ENCODE results near the gene SLC35F3. TPM values are rescaled to one million over a fixed set of nuclear protein-coding genes. Genes with fewer than 3 reads are reported as not detected.
"Not testable (repeated sequence)": the region's sequence is repeated elsewhere in the genome, so short reads cannot be mapped to it uniquely, and the experiment has no call there.

Gene SLC35F3
- polyA plus RNA-seq, 3 donors from 2014 or later = not detected

- H3K36me3 Mint-ChIP-seq = no peaks in the 10 kb centered on the region
- DNase-seq = no peak
- peaks cover 2 to 4% (median 3%) of the 10 kb centered on the region in 3 donors for H3K27me3 Mint-ChIP-seq (ENCODE audit: low read depth in 3 of 3)
- H3K27ac Mint-ChIP-seq = no peak overlapping the region
- no peaks in the 10 kb centered on the region for H3K4me1 Mint-ChIP-seq
- H3K9me3 Mint-ChIP-seq = no peaks in the 10 kb centered on the region
- H3K4me3 Mint-ChIP-seq = no peak overlapping the region
Measured at GRCh38 chr1:234168061-234168724, 263.7 kb downstream of the SLC35F3 start.

- no peaks in the 10 kb centered on the region for H3K4me1 Mint-ChIP-seq
- DNase-seq = no peak
Measured at GRCh38 chr1:234169161-234169849, 264.8 kb downstream of the SLC35F3 start.

GRCh38 chr1:234170067-234170466, 265.6 kb downstream of the SLC35F3 start:
- H3K27me3 Mint-ChIP-seq (ENCODE audit: low read depth in 3 of 3) = peaks cover 3 to 4% (median 4%) of the 10 kb centered on the region in 3 donors
- H3K27ac Mint-ChIP-seq = no peak overlapping the region
- no peaks in the 10 kb centered on the region for H3K9me3 Mint-ChIP-seq
- no peak overlapping the region for H3K4me3 Mint-ChIP-seq
- H3K36me3 Mint-ChIP-seq = no peaks in the 10 kb centered on the region
- DNase-seq = no peak
- no peaks in the 10 kb centered on the region for H3K4me1 Mint-ChIP-seq

More at GRCh38 chr1:234169161-234169849, 264.8 kb downstream of the SLC35F3 start:
- Mint-ChIP-seq H3K36me3 (no peaks in the 10 kb centered on the region), H3K4me3 (no peak overlapping the region), H3K27ac (no peak overlapping the region), H3K27me3 (ENCODE audit: low read depth in 3 of 3) (peaks cover 2 to 4% (median 3%) of the 10 kb centered on the region in 3 donors), H3K9me3 (no peaks in the 10 kb centered on the region)

- DNase-seq = no peak
- Mint-ChIP-seq H3K9me3 (no peaks in the 10 kb centered on the region), H3K4me1 (no peaks in the 10 kb centered on the region), H3K27me3 (ENCODE audit: low read depth in 3 of 3) (peaks cover 3 to 5% (median 3%) of the 10 kb centered on the region in 3 donors), H3K36me3 (no peaks in the 10 kb centered on the region), H3K4me3 (no peak overlapping the region), H3K27ac (no peak overlapping the region)
Measured at GRCh38 chr1:234170622-234171021, 266.1 kb downstream of the SLC35F3 start.

GRCh38 chr1:234173968-234174367, 269.5 kb downstream of the SLC35F3 start:
- Mint-ChIP-seq H3K9me3 (peaks cover 0 to 2% (median 0%) of the 10 kb centered on the region in 6 donors), H3K4me3 (no peak overlapping the region), H3K27ac (no peak overlapping the region), H3K4me1 (no peaks in the 10 kb centered on the region), H3K36me3 (no peaks in the 10 kb centered on the region), H3K27me3 (ENCODE audit: low read depth in 3 of 3) (peaks cover 5 to 11% (median 5%) of the 10 kb centered on the region in 3 donors)
- no peak for DNase-seq

GRCh38 chr1:234175363-234175762, 270.9 kb downstream of the SLC35F3 start:
- Mint-ChIP-seq H3K27ac (no peak overlapping the region), H3K9me3 (peaks cover 0 to 2% (median 0%) of the 10 kb centered on the region in 6 donors), H3K27me3 (ENCODE audit: low read depth in 3 of 3) (peaks cover 5 to 17% (median 5%) of the 10 kb centered on the region in 3 donors), H3K36me3 (no peaks in the 10 kb centered on the region), H3K4me3 (no peak overlapping the region), H3K4me1 (no peaks in the 10 kb centered on the region)
- no peak for DNase-seq

- peaks cover 0 to 2% (median 0%) of the 10 kb centered on the region in 6 donors for H3K9me3 Mint-ChIP-seq
- peaks cover 5 to 18% (median 5%) of the 10 kb centered on the region in 3 donors for H3K27me3 Mint-ChIP-seq (ENCODE audit: low read depth in 3 of 3)
- no peak overlapping the region for H3K4me3 Mint-ChIP-seq
- DNase-seq = no peak
- H3K36me3 Mint-ChIP-seq = no peaks in the 10 kb centered on the region
- no peak overlapping the region for H3K27ac Mint-ChIP-seq
- H3K4me1 Mint-ChIP-seq = no peaks in the 10 kb centered on the region
Measured at GRCh38 chr1:234176000-234176399, 271.5 kb downstream of the SLC35F3 start.

- not testable (repeated sequence) for DNase-seq, H3K4me1 Mint-ChIP-seq, H3K36me3 Mint-ChIP-seq, H3K27ac Mint-ChIP-seq, H3K4me3 Mint-ChIP-seq, H3K9me3 Mint-ChIP-seq
- peaks cover 5 to 16% (median 5%) of the 10 kb centered on the region in 3 donors for H3K27me3 Mint-ChIP-seq (ENCODE audit: low read depth in 3 of 3)
Measured at GRCh38 chr1:234176847-234177246, 272.4 kb downstream of the SLC35F3 start.

GRCh38 chr1:234185438-234185837, 281.0 kb downstream of the SLC35F3 start:
- Mint-ChIP-seq H3K4me3 (no peak overlapping the region), H3K36me3 (no peaks in the 10 kb centered on the region), H3K9me3 (peaks cover 0 to 5% (median 0%) of the 10 kb centered on the region in 6 donors), H3K4me1 (no peaks in the 10 kb centered on the region), H3K27ac (no peak overlapping the region), H3K27me3 (ENCODE audit: low read depth in 3 of 3) (peaks cover 3 to 15% (median 7%) of the 10 kb centered on the region in 3 donors)
- DNase-seq = no peak

- no peak overlapping the region for H3K4me3 Mint-ChIP-seq
- no peak for DNase-seq
- H3K27ac Mint-ChIP-seq = no peak overlapping the region
- H3K36me3 Mint-ChIP-seq = no peaks in the 10 kb centered on the region
- H3K27me3 Mint-ChIP-seq (ENCODE audit: low read depth in 3 of 3) = peaks cover 4 to 15% (median 7%) of the 10 kb centered on the region in 3 donors
- no peaks in the 10 kb centered on the region for H3K4me1 Mint-ChIP-seq
- peaks cover 0 to 5% (median 0%) of the 10 kb centered on the region in 6 donors for H3K9me3 Mint-ChIP-seq
Measured at GRCh38 chr1:234186037-234186688, 281.7 kb downstream of the SLC35F3 start.

GRCh38 chr1:234188454-234188792, 283.9 kb downstream of the SLC35F3 start:
- H3K4me1 Mint-ChIP-seq = no peaks in the 10 kb centered on the region
- peaks cover 4 to 17% (median 11%) of the 10 kb centered on the region in 3 donors for H3K27me3 Mint-ChIP-seq (ENCODE audit: low read depth in 3 of 3)
- DNase-seq = no peak
- peaks cover 0 to 7% (median 0%) of the 10 kb centered on the region in 6 donors for H3K9me3 Mint-ChIP-seq
- H3K4me3 Mint-ChIP-seq = no peak overlapping the region
- H3K36me3 Mint-ChIP-seq = no peaks in the 10 kb centered on the region
- H3K27ac Mint-ChIP-seq = no peak overlapping the region

- Mint-ChIP-seq H3K4me1 (no peaks in the 10 kb centered on the region), H3K36me3 (no peaks in the 10 kb centered on the region), H3K27me3 (ENCODE audit: low read depth in 3 of 3) (peaks cover 0 to 17% (median 4%) of the 10 kb centered on the region in 3 donors), H3K4me3 (no peak overlapping the region), H3K9me3 (peaks cover 0 to 4% (median 0%) of the 10 kb centered on the region in 6 donors), H3K27ac (no peak overlapping the region)
- no peak for DNase-seq
Measured at GRCh38 chr1:234197839-234198238, 293.4 kb downstream of the SLC35F3 start.

- no peaks in the 10 kb centered on the region for H3K36me3 Mint-ChIP-seq
- H3K4me1 Mint-ChIP-seq = no peaks in the 10 kb centered on the region
- H3K9me3 Mint-ChIP-seq = peaks cover 0 to 2% (median 0%) of the 10 kb centered on the region in 6 donors
- no peak overlapping the region for H3K4me3 Mint-ChIP-seq
- H3K27ac Mint-ChIP-seq = no peak overlapping the region
- DNase-seq = no peak
- H3K27me3 Mint-ChIP-seq (ENCODE audit: low read depth in 3 of 3) = peaks cover 0 to 17% (median 4%) of the 10 kb centered on the region in 3 donors
Measured at GRCh38 chr1:234199476-234200127, 295.1 kb downstream of the SLC35F3 start.

- no peaks in the 10 kb centered on the region for H3K36me3 Mint-ChIP-seq
- peaks cover 0 to 2% (median 0%) of the 10 kb centered on the region in 6 donors for H3K9me3 Mint-ChIP-seq
- H3K4me1 Mint-ChIP-seq = no peaks in the 10 kb centered on the region
- H3K27me3 Mint-ChIP-seq (ENCODE audit: low read depth in 3 of 3) = peaks cover 0 to 14% (median 4%) of the 10 kb centered on the region in 3 donors
- no peak for DNase-seq
- H3K27ac Mint-ChIP-seq = no peak overlapping the region
- H3K4me3 Mint-ChIP-seq = no peak overlapping the region
Measured at GRCh38 chr1:234200566-234200965, 296.1 kb downstream of the SLC35F3 start.

Data from immature natural killer cell (primary cell).